Fibroblast of peridontal ligament (primary cell): ENCODE data around the gene ZSWIM6.
"Not testable (repeated sequence)": the region's sequence is repeated elsewhere in the genome, so short reads cannot be mapped to it uniquely, and the experiment has no call there.

Experiments
- DNase-seq: peaks from one replicate; pipeline ENCODE4 v3.0.0-alpha.2; 2010; ENCODE audit errors: extremely low read depth

ZSWIM6 gene

GRCh38 chr5:61363401-61364114 lies 31.5 kb downstream of the ZSWIM6 start:
- DNase-seq = no peak

GRCh38 chr5:61366497-61367240 lies 34.6 kb downstream of the ZSWIM6 start:
- DNase-seq = no peak

GRCh38 chr5:61370506-61370905 lies 38.4 kb downstream of the ZSWIM6 start:
- no peak for DNase-seq

- DNase-seq = no peak
These were observed 39.4 kb downstream of the ZSWIM6 start for GRCh38 chr5:61371474-61371873.

- DNase-seq = no peak
These were observed 47.6 kb downstream of the ZSWIM6 start for GRCh38 chr5:61379677-61380076.

GRCh38 chr5:61381968-61382367 lies 49.9 kb downstream of the ZSWIM6 start:
- DNase-seq = no peak

- DNase-seq = no peak
These were observed 53.6 kb downstream of the ZSWIM6 start for GRCh38 chr5:61385627-61386026.

GRCh38 chr5:61386045-61386800 lies 54.2 kb downstream of the ZSWIM6 start:
- DNase-seq = no peak

GRCh38 chr5:61389609-61390008 lies 57.6 kb downstream of the ZSWIM6 start:
- DNase-seq = no peak

- DNase-seq = peak; percentile 35
These were observed 62.1 kb downstream of the ZSWIM6 start for GRCh38 chr5:61394078-61394704.

- DNase-seq = no peak
These were observed 62.7 kb downstream of the ZSWIM6 start for GRCh38 chr5:61394793-61395192.

GRCh38 chr5:61397238-61397637 lies 65.2 kb downstream of the ZSWIM6 start:
- no peak for DNase-seq

GRCh38 chr5:61397937-61398336 lies 65.9 kb downstream of the ZSWIM6 start:
- DNase-seq = no peak

- DNase-seq = no peak
These were observed 66.4 kb downstream of the ZSWIM6 start for GRCh38 chr5:61398440-61398839.

GRCh38 chr5:61399679-61400078 lies 67.6 kb downstream of the ZSWIM6 start:
- DNase-seq = no peak

- peak; percentile 38 for DNase-seq
These were observed 69.7 kb downstream of the ZSWIM6 start for GRCh38 chr5:61401726-61402125.

- no peak for DNase-seq
These were observed 70.3 kb downstream of the ZSWIM6 start for GRCh38 chr5:61402244-61402823.

- peak; percentile 60 for DNase-seq
These were observed 71.2 kb downstream of the ZSWIM6 start for GRCh38 chr5:61402970-61403900.

GRCh38 chr5:61405511-61406295 lies 73.6 kb downstream of the ZSWIM6 start:
- DNase-seq = no peak

GRCh38 chr5:61406497-61406896 lies 74.4 kb downstream of the ZSWIM6 start:
- not testable (repeated sequence) for DNase-seq
